Measurements from ENCODE around the gene DISC1. TPM values are rescaled to one million over a fixed set of nuclear protein-coding genes. Genes with fewer than 3 reads are reported as not detected.

The DISC1 gene
- total and polyA plus RNA-seq, 2 of the 13 experiments (the other 11 are each of a cell fraction or from before 2014, with no cell fraction given): 4.2 to 4.6 TPM

- TF ChIP-seq KLF6 (CRISPR knock-in tag; IDR thresholded peaks at IDR 0.05): no peak
Measured at GRCh38 chr1:231667896-231668506, 41.4 kb downstream of the DISC1 start (continued).

GRCh38 chr1:231668826-231669225 is 42.2 kb downstream of the DISC1 start:
- intact Hi-C loops (cut with micrococcal nuclease; ENCODE audit: unreplicated experiment) (no loop called here), in situ Hi-C loops (cut with HindIII; ENCODE audit: extremely low pct_ligation_motif_present, low pct_unique_long_range_greater_than_20kb) (no loop called here)
- Histone ChIP-seq H4K20me1 (ENCODE audit: insufficient read depth, low read length) (no peaks in the 10 kb centered on the region), H3K9me3 (ENCODE audit: low read length) (no peaks in the 10 kb centered on the region), H3K9ac (ENCODE audit: insufficient read depth, low read depth, low read length) (no peak overlapping the region), H3K4me3 (replicated peaks in 1 of 3; ENCODE audit: insufficient read depth in 1 of 3, low read depth in 2 of 3, low read length in 3 of 3) (no peak overlapping the region), H3K4me1 (ENCODE audit: insufficient read depth, low read length) (peaks cover 29% of the 10 kb centered on the region), H3K79me2 (ENCODE audit: insufficient read depth, low read length) (no peaks in the 10 kb centered on the region), H3K27ac (ENCODE audit: extremely low read length, insufficient read depth, low read length) (no peak overlapping the region), H3K27me3 (ENCODE audit: control insufficient read depth in 1 of 2, insufficient read depth in 2 of 2, low read length in 2 of 2) (no peaks in the 10 kb centered on the region), H3K36me3 (replicated peaks in 1 of 2; ENCODE audit: control insufficient read depth in 1 of 2, insufficient read depth in 2 of 2, low read length in 2 of 2) (no peaks in the 10 kb centered on the region), H2AFZ (ENCODE audit: low read length) (no peak overlapping the region), H3K4me2 (ENCODE audit: low read depth, low read length) (no peak overlapping the region)
- no peak for FAIRE-seq
- ChIA-PET CTCF (ENCODE audit: low intra/inter-chr PET ratio, low total read pairs) (no interaction called here), POLR2A (no interaction called here)
- no TSS peak for BruUV-seq (replicated peaks)
- no peak for ATAC-seq
- DNase-seq (ENCODE audit: low spot score): no peak
- TF ChIP-seq AGO2 (optimal IDR thresholded peaks at IDR 0.05; ENCODE audit: low read depth, low read length) (no peak), ZNF850 (CRISPR knock-in tag; conservative IDR thresholded peaks at IDR 0.05) (no peak), NR0B2 (CRISPR knock-in tag; IDR thresholded peaks at IDR 0.05) (no peak), FLYWCH1 (CRISPR knock-in tag; IDR thresholded peaks at IDR 0.05) (no peak), ZNF317 (CRISPR knock-in tag; IDR thresholded peaks at IDR 0.05) (no peak), HMGXB3 (CRISPR knock-in tag; IDR thresholded peaks at IDR 0.05; ENCODE audit: borderline replicate concordance) (no peak), ZFP36L2 (CRISPR knock-in tag; IDR thresholded peaks at IDR 0.05) (no peak), YEATS2 (CRISPR knock-in tag; IDR thresholded peaks at IDR 0.05; ENCODE audit: borderline replicate concordance) (no peak), PRDM10 (CRISPR knock-in tag; IDR thresholded peaks at IDR 0.05; ENCODE audit: low read depth) (no peak), TOE1 (CRISPR knock-in tag; IDR thresholded peaks at IDR 0.05) (no peak), ZNF557 (CRISPR knock-in tag; IDR thresholded peaks at IDR 0.05) (no peak), BHLHE40 (IDR thresholded peaks at IDR 0.05; ENCODE audit: low read length) (no peak), MAFF (IDR thresholded peaks at IDR 0.05; ENCODE audit: low read depth, low read length) (no peak), SIN3A (IDR thresholded peaks at IDR 0.05; ENCODE audit: borderline replicate concordance, low read depth, low read length) (no peak), HHEX (CRISPR knock-in tag; IDR thresholded peaks at IDR 0.05) (no peak)
